Activated CD8-positive, alpha-beta memory T cell treated with anti-CD3 and anti-CD28 coated beads, Interleukin-2, amount 10 ng/mL, durations not matched to agents 7 days and 5 days (primary cell): ENCODE data around the gene ZNF385B. TPM values are rescaled to one million over a fixed set of nuclear protein-coding genes. Genes with fewer than 3 reads are reported as not detected.

Experiments
- ATAC-seq: fragments of 150-1000 bp; cut with Tn5 transposase; one replicate; pipeline ENCODE4 v1.10.0; 2021; ENCODE audit warnings: moderate library complexity
- CTCF ChIA-PET: fragments of 350-600 bp; sonication (Branson Sonifier 250); formaldehyde crosslinking; loops from one replicate; lab custom pipeline; 2021; ENCODE audit warnings: antibody characterized with exemption; lab: Charles Lee
- DNase-seq: peaks from one replicate; pipeline ENCODE4 v3.0.0-alpha.2; 2020
- H3K27ac Mint-ChIP-seq: one replicate; pipeline ENCODE4 v1.8.0; 2021; ENCODE audit warnings: mild to moderate bottlenecking, mixed read lengths
- H3K27me3 Mint-ChIP-seq: one replicate; pipeline ENCODE4 v1.8.0; 2021; ENCODE audit warnings: mixed read lengths
- H3K36me3 Mint-ChIP-seq: one replicate; pipeline ENCODE4 v1.8.0; 2021; ENCODE audit warnings: mild to moderate bottlenecking, mixed read lengths
- H3K4me1 Mint-ChIP-seq: one replicate; pipeline ENCODE4 v1.8.0; 2021; ENCODE audit warnings: mixed read lengths
- H3K4me3 Mint-ChIP-seq: one replicate; pipeline ENCODE4 v1.8.0; 2021; ENCODE audit warnings: mild to moderate bottlenecking, moderate library complexity, mixed read lengths
- H3K9me3 Mint-ChIP-seq: one replicate; pipeline ENCODE4 v1.8.0; 2022; ENCODE audit warnings: low read depth, mixed read lengths
- total RNA-seq, 2 experiments: library from RNA; stranded (reverse); gene quantifications; one replicate each; pipeline ENCODE4 v1.2.3, GENCODE V29; 2021

ZNF385B gene
- total RNA-seq, 2 experiments from 2014 or later = not detected

DNA sequence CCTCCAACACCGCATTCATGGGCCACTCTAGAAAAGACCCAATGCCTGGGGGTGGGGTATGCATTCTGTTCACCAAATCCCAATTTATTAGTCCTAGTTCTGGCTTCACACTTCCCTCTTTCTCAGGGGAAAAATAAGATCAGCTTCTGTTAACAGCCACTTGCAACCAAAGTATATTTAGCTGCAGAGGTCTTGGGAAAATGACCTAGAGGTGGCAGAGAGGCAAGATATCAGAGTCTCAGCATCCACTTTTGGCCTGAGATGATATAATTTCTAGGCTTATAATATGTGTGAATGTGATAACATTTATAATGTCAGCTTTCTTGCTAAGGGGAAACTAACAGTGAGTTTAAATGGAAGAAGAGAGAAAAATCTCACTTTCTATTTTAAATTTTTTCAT, 89.1 kb downstream of the ZNF385B start:
- CTCF ChIA-PET = no interaction called here
- Mint-ChIP-seq H3K27ac (no peak overlapping the region), H3K27me3 (no peaks in the 10 kb centered on the region), H3K9me3 (no peaks in the 10 kb centered on the region), H3K36me3 (no peaks in the 10 kb centered on the region), H3K4me1 (no peaks in the 10 kb centered on the region), H3K4me3 (no peak overlapping the region)
- ATAC-seq (no peak), DNase-seq (no peak)

DNA sequence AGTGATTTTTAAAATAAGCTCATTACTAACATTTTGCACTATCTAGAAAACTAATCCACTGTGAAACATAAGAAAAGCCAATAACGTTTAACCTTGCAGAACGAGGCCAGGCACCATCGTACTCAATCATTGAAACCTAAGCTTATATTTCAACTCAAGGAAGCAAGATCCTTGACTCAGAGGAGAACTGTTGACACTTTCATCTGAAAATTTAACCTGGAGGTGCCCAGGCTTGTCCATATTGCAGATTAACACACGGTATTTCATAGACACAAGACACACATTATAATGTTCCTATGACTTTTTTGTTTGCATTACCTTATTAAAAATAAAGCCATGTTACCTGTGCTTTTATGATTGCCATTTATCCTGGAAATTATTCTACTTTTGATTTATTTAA, 89.6 kb downstream of the ZNF385B start:
- Mint-ChIP-seq H3K9me3 (no peaks in the 10 kb centered on the region), H3K4me1 (no peaks in the 10 kb centered on the region), H3K4me3 (no peak overlapping the region), H3K27me3 (no peaks in the 10 kb centered on the region), H3K36me3 (no peaks in the 10 kb centered on the region), H3K27ac (no peak overlapping the region)
- ATAC-seq = no peak
- CTCF ChIA-PET = no interaction called here
- no peak for DNase-seq

DNA sequence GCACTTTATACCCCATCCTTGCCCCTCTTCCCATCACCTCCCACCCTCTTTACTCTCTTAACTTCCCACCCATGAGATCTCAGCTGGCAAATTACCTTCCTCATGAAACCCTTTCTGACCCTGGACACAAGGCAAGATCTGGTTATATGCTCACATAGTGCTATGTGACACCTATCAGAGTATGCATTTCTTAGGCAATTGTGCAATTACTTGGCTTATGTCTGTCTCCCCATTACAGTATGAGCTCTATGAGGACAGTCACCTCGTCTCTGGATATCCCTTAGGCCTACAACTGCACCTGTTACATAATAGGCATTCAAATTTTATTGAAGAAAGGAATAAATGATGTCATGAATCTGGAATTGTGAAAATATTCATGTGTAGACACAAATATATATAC, 91.4 kb downstream of the ZNF385B start:
- no peak for DNase-seq
- no peak overlapping the region for H3K27ac Mint-ChIP-seq
- H3K4me1 Mint-ChIP-seq = no peaks in the 10 kb centered on the region
- no peaks in the 10 kb centered on the region for H3K36me3 Mint-ChIP-seq
- H3K27me3 Mint-ChIP-seq = no peaks in the 10 kb centered on the region
- CTCF ChIA-PET = no interaction called here
- no peak overlapping the region for H3K4me3 Mint-ChIP-seq
- no peak for ATAC-seq
- no peaks in the 10 kb centered on the region for H3K9me3 Mint-ChIP-seq

DNA sequence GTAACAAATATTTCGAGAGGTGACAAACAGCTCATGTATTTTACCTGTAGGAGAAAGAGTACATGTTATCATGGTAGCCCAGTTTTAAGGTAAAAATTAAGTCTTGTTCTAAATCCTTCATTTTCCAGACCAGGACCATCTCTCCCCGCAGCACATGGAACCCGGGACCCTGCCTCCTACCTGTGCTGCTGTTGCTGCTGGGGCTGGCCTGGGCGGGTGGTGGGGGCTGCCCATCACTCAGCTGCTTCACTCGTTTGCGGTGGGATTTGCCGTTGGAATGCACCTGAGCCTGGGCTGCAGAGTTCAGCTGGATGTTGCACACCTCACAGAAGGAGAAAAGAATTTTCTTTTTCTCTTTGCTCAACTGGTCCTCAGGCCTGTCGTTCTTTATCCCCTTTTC, 92.1 kb downstream of the ZNF385B start:
- no peaks in the 10 kb centered on the region for H3K4me1 Mint-ChIP-seq
- CTCF ChIA-PET = no interaction called here

DNA sequence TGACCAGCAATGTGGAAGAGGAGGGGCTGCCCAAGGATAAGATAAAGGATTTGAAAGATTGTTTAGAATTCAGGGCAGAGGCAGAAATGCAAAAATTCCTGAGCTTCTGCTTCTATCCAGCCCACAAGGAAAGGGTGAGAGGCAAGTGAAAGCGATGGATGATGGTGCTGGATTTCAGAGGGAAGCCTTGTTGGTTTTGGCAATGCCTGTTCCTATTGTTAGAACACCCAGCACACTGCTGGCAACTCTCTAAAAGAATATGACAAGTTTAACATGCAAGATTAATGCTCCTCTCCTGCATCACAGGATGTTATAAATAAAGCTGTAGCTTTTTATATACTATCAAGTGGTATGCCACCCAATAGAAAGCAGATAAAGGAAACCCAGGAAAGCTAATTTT, 92.6 kb downstream of the ZNF385B start:
- H3K36me3 Mint-ChIP-seq = no peaks in the 10 kb centered on the region

More for the DNA sequence above, 92.1 kb downstream of the ZNF385B start:
- H3K27ac Mint-ChIP-seq = no peak overlapping the region
- DNase-seq (no peak), ATAC-seq (no peak)
- H3K36me3 Mint-ChIP-seq = no peaks in the 10 kb centered on the region
- no peaks in the 10 kb centered on the region for H3K27me3 Mint-ChIP-seq
- no peak overlapping the region for H3K4me3 Mint-ChIP-seq
- no peaks in the 10 kb centered on the region for H3K9me3 Mint-ChIP-seq

DNA sequence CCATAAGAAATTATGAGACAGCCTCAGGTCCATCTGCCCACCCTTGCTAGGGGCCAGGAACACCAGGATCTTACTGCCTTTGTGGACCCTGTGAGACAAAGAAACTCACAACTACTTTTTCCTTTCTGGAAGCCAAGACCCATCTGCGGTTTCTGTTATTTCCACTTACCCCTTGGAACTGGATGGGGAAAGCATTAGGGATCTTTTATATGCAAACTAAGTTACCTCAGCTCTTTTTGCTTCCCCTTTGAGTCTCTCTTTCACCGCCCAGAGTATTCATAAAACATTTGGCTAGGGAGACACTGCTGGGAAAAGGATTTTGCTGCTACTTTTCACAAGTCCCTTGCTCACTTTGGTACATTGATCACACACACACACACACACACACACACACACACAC, 95.7 kb downstream of the ZNF385B start:
- CTCF ChIA-PET = no interaction called here
- no peaks in the 10 kb centered on the region for H3K9me3 Mint-ChIP-seq
- no peaks in the 10 kb centered on the region for H3K36me3 Mint-ChIP-seq
- H3K4me3 Mint-ChIP-seq = no peak overlapping the region
- ATAC-seq (no peak), DNase-seq (no peak)
- H3K27ac Mint-ChIP-seq = no peak overlapping the region
- no peaks in the 10 kb centered on the region for H3K4me1 Mint-ChIP-seq
- H3K27me3 Mint-ChIP-seq = no peaks in the 10 kb centered on the region

More for the DNA sequence above, 92.6 kb downstream of the ZNF385B start:
- Mint-ChIP-seq H3K27me3 (no peaks in the 10 kb centered on the region), H3K4me1 (no peaks in the 10 kb centered on the region), H3K27ac (no peak overlapping the region), H3K4me3 (no peak overlapping the region), H3K9me3 (no peaks in the 10 kb centered on the region)
- CTCF ChIA-PET = no interaction called here
- DNase-seq = no peak
- no peak for ATAC-seq

DNA sequence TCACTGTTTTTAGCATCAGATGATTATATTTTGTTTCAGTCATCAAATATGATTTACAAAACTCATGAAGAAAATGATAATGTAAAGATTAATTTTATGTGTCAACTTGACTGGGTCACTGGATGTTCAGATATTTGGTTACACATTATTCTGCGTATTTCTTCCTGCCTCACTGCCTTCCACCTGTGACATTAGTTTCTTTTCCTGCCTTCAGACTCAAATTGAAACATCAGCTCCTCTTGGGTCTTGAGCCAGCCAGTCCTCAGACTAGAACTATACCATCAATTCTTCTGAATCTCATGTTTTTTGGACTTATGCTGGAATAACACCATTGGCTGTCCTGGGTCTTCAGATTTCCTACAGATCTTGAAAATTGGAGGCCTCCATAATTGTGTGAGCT, 96.7 kb downstream of the ZNF385B start:
- CTCF ChIA-PET = no interaction called here

DNA sequence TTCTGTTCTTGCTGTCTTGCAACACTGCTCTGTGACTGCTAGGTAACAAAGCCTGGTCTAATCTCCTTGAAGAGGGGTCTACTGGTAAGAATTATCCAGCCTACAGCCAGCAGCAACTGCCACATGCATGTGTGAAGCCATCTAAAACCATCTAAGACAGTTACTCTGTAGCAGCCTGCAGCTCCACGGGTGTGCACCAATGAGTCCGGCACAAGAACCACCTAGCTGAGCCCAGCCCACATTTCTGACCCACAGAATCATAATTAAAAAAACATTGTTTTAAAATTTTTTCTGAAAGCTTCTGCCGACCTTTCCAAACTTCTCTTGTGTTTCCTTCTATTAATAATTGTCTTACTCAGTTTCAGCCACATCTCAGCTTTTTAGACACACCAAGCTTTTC, 102.8 kb downstream of the ZNF385B start:
- no peaks in the 10 kb centered on the region for H3K27me3 Mint-ChIP-seq
- no peaks in the 10 kb centered on the region for H3K4me1 Mint-ChIP-seq
- CTCF ChIA-PET = no interaction called here

More for the DNA sequence above, 96.7 kb downstream of the ZNF385B start:
- Mint-ChIP-seq H3K27ac (no peak overlapping the region), H3K9me3 (no peaks in the 10 kb centered on the region), H3K4me3 (no peak overlapping the region), H3K27me3 (no peaks in the 10 kb centered on the region), H3K36me3 (no peaks in the 10 kb centered on the region), H3K4me1 (no peaks in the 10 kb centered on the region)
- no peak for DNase-seq
- no peak for ATAC-seq

DNA sequence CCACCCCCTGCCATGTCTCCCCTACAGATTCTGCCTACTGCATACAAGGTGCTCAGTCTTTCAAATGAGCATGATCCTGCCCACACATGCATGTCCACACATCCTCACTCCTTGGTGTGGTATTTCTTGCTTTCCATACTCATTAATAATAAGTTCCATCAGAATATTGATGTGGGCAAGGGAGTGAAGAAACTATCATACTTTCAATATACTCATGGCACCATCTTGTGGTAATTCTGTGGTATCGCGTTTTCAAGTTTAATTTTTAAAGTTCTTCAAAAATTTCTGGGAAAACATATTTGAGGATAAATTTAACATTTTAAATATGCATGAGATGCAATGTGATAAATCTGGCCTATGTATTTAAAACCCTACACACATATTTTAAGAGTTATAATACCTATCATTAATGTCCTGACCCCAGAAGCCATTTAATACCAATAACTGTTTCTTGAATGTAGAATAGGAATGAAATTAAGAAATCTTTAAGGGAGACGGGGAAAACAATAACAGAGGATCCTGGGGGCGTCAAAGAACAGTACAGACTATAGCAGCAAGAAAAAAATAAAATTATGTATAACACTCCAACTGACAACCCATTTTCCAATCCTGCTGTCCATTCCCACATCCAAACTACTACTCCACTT, 110.1 kb downstream of the ZNF385B start:
- no peaks in the 10 kb centered on the region for H3K4me1 Mint-ChIP-seq
- DNase-seq (no peak), ATAC-seq (no peak)
- CTCF ChIA-PET = no interaction called here
- no peaks in the 10 kb centered on the region for H3K9me3 Mint-ChIP-seq
- H3K27me3 Mint-ChIP-seq = peaks cover 5% of the 10 kb centered on the region
- H3K4me3 Mint-ChIP-seq = no peak overlapping the region
- H3K27ac Mint-ChIP-seq = no peak overlapping the region
- H3K36me3 Mint-ChIP-seq = no peaks in the 10 kb centered on the region

More for the DNA sequence above, 102.8 kb downstream of the ZNF385B start:
- no peak overlapping the region for H3K4me3 Mint-ChIP-seq
- no peak for ATAC-seq
- no peaks in the 10 kb centered on the region for H3K9me3 Mint-ChIP-seq
- no peaks in the 10 kb centered on the region for H3K36me3 Mint-ChIP-seq
- H3K27ac Mint-ChIP-seq = no peak overlapping the region
- no peak for DNase-seq

DNA sequence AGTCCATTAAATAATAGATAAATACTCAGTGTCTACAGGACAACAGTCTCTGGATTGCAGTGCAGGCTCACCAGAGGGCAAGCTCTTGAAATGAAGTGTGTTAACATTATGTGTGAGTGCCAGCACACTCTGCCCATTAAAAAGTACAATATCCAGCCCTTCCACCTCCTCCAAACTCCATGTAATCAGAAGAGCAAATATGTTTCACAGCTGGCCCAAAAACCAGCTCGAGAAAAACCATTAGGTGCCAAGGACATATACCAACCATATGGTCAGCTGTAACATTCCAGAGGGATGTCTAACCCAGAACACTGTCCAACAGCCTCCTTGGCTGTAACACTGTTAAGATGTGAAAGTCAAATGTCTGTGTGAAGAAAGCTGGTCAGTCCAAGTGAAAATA, 112.2 kb downstream of the ZNF385B start:
- Mint-ChIP-seq H3K9me3 (no peaks in the 10 kb centered on the region), H3K27me3 (peaks cover 5% of the 10 kb centered on the region), H3K36me3 (no peaks in the 10 kb centered on the region), H3K4me1 (no peaks in the 10 kb centered on the region), H3K4me3 (no peak overlapping the region), H3K27ac (no peak overlapping the region)
- DNase-seq (no peak), ATAC-seq (no peak)
- CTCF ChIA-PET = no interaction called here

DNA sequence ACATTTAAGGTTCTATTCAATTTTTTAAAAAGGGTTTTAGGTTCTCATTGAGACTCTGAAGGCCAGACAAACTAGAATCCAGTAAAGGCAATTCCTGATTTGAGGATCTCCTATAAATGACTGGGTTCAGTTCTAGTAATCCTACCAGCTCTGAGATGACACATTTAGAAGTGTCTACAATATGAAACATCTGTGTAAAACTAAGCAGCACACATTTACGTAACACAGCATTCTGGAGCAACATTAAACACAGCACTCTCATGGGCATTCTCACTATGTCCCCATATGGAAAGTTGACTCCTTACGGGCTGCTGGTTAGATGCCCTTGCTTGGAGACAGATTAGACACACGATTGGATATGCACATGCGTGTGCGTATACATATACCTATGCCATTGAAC, 114.4 kb downstream of the ZNF385B start:
- Mint-ChIP-seq H3K36me3 (no peaks in the 10 kb centered on the region), H3K9me3 (no peaks in the 10 kb centered on the region), H3K4me3 (no peak overlapping the region), H3K27ac (no peak overlapping the region), H3K27me3 (peaks cover 5% of the 10 kb centered on the region), H3K4me1 (no peaks in the 10 kb centered on the region)
- DNase-seq (no peak), ATAC-seq (no peak)
- CTCF ChIA-PET = no interaction called here

DNA sequence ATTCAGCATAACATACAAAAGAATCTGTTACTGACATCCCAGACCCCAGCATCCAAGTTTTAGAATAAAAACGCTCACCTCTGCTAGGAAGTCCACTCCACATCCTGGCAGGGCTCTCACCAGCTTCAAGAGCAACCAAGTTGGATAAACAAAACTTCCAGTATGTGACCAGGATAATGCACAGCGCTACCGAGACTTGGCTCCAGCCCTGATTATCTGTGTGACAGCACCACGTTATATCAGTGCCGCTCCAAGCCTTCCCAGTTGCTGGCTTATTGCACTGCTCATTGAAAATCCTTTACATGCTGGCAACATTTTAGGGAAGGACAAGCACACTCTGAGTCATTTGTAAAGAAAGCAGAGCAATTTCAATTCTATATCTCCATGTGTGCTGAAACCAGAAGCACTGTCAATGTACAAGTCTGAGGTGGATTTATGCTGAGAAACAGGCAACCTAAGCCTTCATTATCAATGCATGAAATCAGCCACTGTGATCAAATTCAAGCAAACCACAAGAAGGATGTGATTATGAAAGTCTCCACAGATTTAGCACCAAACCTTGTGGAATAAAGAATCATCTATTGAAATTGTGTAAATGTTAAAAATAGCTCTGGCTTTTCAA, 115.7 kb downstream of the ZNF385B start:
- Mint-ChIP-seq H3K36me3 (no peaks in the 10 kb centered on the region), H3K4me3 (no peak overlapping the region), H3K27ac (no peak overlapping the region), H3K27me3 (peaks cover 5% of the 10 kb centered on the region), H3K4me1 (no peaks in the 10 kb centered on the region), H3K9me3 (no peaks in the 10 kb centered on the region)
- no peak for ATAC-seq
- no peak for DNase-seq
- CTCF ChIA-PET = no interaction called here

DNA sequence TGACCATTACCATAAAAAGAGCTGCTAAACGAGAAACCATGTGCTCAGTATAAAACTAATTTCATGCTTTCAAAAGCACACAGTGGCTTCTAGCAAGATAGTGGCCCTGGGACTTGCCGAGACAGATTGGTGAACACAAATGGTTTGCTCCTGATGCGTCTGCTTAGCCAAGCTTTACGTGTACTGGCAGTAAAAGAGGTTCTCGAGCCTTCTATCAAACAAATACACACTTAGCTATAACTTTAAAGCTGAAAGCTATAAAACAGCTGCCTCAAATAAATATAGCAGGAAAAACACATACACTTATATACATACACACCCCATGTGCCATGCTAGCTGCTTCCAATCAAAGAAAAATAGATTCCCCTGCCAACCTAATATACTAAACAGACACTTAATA, 117.0 kb downstream of the ZNF385B start:
- no peaks in the 10 kb centered on the region for H3K36me3 Mint-ChIP-seq
- no peaks in the 10 kb centered on the region for H3K4me1 Mint-ChIP-seq
- H3K9me3 Mint-ChIP-seq = no peaks in the 10 kb centered on the region
- peaks cover 7% of the 10 kb centered on the region for H3K27me3 Mint-ChIP-seq
- H3K4me3 Mint-ChIP-seq = no peak overlapping the region
- DNase-seq (no peak), ATAC-seq (no peak)
- H3K27ac Mint-ChIP-seq = no peak overlapping the region
- CTCF ChIA-PET = no interaction called here

DNA sequence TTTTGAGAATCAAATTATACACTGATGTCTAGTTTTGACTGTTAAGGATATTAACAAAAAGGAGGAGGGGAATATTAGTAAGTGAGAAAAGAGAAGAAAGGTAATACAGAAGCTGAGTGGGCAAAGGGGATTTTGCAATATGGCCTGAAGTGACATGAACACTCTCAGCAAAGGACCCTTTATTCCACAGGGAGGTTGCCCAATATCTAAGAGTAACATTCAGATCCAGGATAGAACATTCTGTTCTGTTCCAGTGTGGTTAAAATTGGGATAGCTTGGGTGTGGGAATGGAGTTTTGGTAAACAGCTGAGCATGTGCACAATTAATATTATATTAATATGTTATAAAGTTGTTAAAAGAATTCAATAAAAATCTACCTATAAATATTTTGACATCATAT, 120.1 kb downstream of the ZNF385B start:
- ATAC-seq (no peak), DNase-seq (no peak)
- no peaks in the 10 kb centered on the region for H3K36me3 Mint-ChIP-seq
- no peaks in the 10 kb centered on the region for H3K4me1 Mint-ChIP-seq
- no peak overlapping the region for H3K4me3 Mint-ChIP-seq
- CTCF ChIA-PET = no interaction called here
- peaks cover 4% of the 10 kb centered on the region for H3K27me3 Mint-ChIP-seq
- no peaks in the 10 kb centered on the region for H3K9me3 Mint-ChIP-seq
- H3K27ac Mint-ChIP-seq = no peak overlapping the region
